ENCODE results near the gene EML5.
A peak's percentile ranks its signal among the peaks of the same experiment; 100 is the strongest.

EML5 gene

GRCh38 chr14:88621100-88621499 lies 171.7 kb downstream of the EML5 start:
- H3K9me3 ChIP-seq, result no peaks in the 10 kb centered on the region
- intact Hi-C loops (cut with DNase I; ENCODE audit: low total_unique reads), result no loop called here
- TF ChIP-seq CTCF (IDR thresholded peaks at IDR 0.05), result no peak
- peaks cover 0 to 8% (median 0%) of the 10 kb centered on the region in 3 donors for H3K36me3 ChIP-seq
- no peak overlapping the region for H3K4me3 ChIP-seq
- H3K27me3 ChIP-seq, result no peaks in the 10 kb centered on the region
- no peak for DNase-seq
- H3K4me1 ChIP-seq, result no peaks in the 10 kb centered on the region
- no peak overlapping the region for H3K27ac ChIP-seq

GRCh38 chr14:88618476-88618875 lies 174.3 kb downstream of the EML5 start:
- Histone ChIP-seq H3K27ac (no peak overlapping the region), H3K4me1 (peaks cover 0 to 17% (median 12%) of the 10 kb centered on the region in 4 donors), H3K4me3 (no peak overlapping the region), H3K36me3 (peaks cover 0 to 8% (median 0%) of the 10 kb centered on the region in 3 donors), H3K9me3 (no peaks in the 10 kb centered on the region), H3K27me3 (no peaks in the 10 kb centered on the region)
- intact Hi-C loops (cut with DNase I; ENCODE audit: low total_unique reads), result no loop called here
- no peak for TF ChIP-seq CTCF (IDR thresholded peaks at IDR 0.05)
- DNase-seq, result no peak

- H3K27me3 ChIP-seq, result no peaks in the 10 kb centered on the region
- no peak overlapping the region for H3K4me3 ChIP-seq
- intact Hi-C loops (cut with DNase I; ENCODE audit: low total_unique reads), result no loop called here
- peaks cover under 1 to 15% (median 5%) of the 10 kb centered on the region in 3 donors for H3K36me3 ChIP-seq
- no peaks in the 10 kb centered on the region for H3K9me3 ChIP-seq
- H3K4me1 ChIP-seq, result peaks cover 0 to 19% (median 16%) of the 10 kb centered on the region in 4 donors
- no peak for TF ChIP-seq CTCF (IDR thresholded peaks at IDR 0.05)
- no peak overlapping the region for H3K27ac ChIP-seq
- no peak for DNase-seq
These were observed 175.3 kb downstream of the EML5 start for GRCh38 chr14:88617479-88617878.

- Histone ChIP-seq H3K27ac (no peak overlapping the region), H3K36me3 (peaks cover 8 to 21% (median 11%) of the 10 kb centered on the region in 3 donors), H3K9me3 (no peaks in the 10 kb centered on the region), H3K4me3 (no peak overlapping the region), H3K27me3 (no peaks in the 10 kb centered on the region), H3K4me1 (peaks cover 0 to 19% (median 16%) of the 10 kb centered on the region in 4 donors)
- intact Hi-C loops (cut with DNase I; ENCODE audit: low total_unique reads), result no loop called here
- no peak for DNase-seq
- TF ChIP-seq CTCF (IDR thresholded peaks at IDR 0.05), result no peak
These were observed 176.1 kb downstream of the EML5 start for GRCh38 chr14:88616697-88617096.

GRCh38 chr14:88614218-88614907 lies 178.4 kb downstream of the EML5 start:
- Histone ChIP-seq H3K27me3 (no peaks in the 10 kb centered on the region), H3K27ac (peak overlapping the region; percentile 1 to 6), H3K4me3 (no peak overlapping the region), H3K4me1 (peaks cover 0 to 19% (median 16%) of the 10 kb centered on the region in 4 donors), H3K9me3 (no peaks in the 10 kb centered on the region), H3K36me3 (peaks cover 31 to 40% (median 34%) of the 10 kb centered on the region in 3 donors)
- no peak for DNase-seq
- no peak for TF ChIP-seq CTCF (IDR thresholded peaks at IDR 0.05)
- intact Hi-C loops (cut with DNase I; ENCODE audit: low total_unique reads), result no loop called here

Measured in tibial artery (tissue), 4 donors.